GM08714 (cell line): Measurements from ENCODE around the gene TFF3.

Experiments used
- H3K4me3 ChIP-seq: fragments of 200-500 bp; sonication (Bioruptor generic); 2 replicates; pipeline ENCODE4 v1.5.1; 2014; ENCODE audit warnings: mild to moderate bottlenecking, low read length, inconsistent platforms
- ZNF274 ChIP-seq: IDR thresholded peaks from 2 replicates; pipeline ENCODE4 v1.6.1; 2012; ENCODE audit warnings: mild to moderate bottlenecking, low read depth, low read length

The TFF3 gene

DNA sequence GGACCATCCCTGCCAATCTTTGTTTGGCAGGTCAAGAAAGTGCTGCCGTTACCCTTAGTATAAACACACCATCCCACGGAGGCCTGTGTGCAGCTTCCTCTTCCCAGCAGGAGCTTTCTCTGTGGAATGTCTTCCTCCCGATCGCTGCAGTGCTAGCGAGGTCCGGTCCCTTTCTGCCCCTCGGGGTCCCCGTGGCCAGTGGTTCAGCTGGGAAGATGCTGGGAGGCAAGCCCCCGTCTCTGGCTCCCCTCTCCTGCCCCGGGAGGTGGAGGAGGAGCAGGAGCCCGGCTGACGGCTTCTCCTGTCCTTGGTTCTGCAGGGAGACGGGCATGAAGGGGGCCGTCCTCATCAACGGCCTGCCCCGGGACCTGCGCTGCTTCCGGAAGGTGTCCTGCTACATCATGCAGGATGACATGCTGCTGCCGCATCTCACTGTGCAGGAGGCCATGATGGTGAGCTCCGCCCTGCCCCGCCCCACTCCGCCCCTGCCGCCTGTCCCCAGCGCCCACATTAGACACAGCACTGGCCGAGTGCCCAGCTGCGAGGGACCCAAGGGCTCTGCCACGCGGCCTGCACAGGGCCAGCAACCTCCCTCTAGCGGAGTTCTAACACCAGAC, 42.1 kb downstream of the TFF3 start:
- no peak overlapping the region for H3K4me3 ChIP-seq
- no peak for TF ChIP-seq ZNF274

DNA sequence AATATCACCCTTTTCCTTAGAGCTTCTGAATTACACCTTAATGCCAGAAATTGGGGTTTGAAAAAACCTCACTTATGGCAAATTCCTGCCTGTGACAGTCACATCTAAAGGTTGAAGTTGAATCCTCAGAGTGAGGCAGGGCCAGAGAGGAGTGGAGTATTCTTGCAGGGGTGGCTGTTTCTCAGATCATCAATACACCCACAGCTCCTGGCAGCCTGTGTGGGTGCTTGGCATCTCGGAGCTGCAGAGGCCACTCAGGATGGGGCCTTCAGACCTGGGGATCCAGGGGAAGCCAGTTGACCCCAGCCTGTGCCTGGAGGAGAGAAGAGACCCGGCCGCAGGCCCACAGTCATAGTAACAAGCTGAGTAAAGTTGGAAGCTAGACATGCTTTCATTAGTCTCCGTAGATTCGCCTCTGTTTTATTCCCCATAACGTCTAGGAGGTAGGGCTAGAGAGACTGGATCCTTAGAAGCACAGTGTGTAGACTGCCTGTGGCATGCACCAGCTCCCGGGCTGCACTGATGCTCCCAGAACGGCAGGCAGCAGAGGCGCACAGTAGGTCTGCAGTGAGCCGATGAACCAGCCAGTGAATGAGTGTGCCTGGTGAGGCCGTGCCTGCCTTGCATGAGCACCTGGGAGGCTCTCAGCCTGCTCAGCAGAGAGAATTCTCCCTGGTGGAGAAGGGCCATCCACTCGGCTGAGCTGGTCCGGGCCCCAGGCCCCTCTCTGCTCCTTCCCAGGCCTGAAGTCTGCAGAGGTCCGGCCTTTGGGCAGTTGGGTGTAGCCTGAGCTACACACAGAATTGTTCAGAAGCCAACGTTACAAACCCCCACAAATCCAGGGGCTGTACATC, 42.9 kb downstream of the TFF3 start:
- H3K4me3 ChIP-seq: no peak overlapping the region
- TF ChIP-seq ZNF274: no peak

DNA sequence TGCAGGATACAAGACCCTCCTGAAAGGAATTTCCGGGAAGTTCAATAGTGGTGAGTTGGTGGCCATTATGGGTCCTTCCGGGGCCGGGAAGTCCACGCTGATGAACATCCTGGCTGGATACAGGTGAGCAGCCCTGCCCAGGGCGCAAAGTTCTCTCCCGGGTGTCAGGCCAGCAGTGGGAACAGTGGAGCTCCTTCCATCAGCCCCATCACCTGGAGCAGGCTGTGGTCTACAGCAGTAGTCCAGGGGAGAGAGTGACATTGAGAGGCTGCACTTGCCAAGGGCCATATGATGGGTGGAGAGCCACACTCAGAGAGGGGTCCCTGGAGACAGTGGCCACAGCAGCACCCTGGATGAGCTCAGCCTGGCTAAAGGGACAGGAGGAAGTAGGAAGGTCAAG, 44.1 kb downstream of the TFF3 start:
- no peak for TF ChIP-seq ZNF274

DNA sequence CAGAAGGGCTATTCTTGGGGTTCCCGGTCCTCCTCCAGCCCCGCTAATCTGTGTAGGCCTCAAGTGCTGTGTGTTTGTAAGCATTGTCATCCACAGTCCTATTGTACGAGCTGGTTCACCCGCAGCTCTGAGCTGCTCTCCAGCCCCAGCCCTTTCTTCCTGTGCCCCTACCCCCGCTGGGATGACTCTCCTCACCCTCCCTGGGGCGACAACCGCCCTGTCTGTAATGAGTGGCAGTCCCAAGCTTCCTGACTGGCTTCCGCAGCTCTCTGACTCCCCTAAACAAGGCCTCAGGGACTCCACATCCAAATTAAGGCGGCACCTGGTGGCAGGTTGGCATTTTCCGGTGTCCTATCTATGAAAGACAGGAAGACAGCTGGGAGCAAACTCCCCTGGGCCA, 45.8 kb downstream of the TFF3 start:
- no peak for TF ChIP-seq ZNF274
- H3K4me3 ChIP-seq: no peak overlapping the region

More for the DNA sequence above, 44.1 kb downstream of the TFF3 start:
- no peak overlapping the region for H3K4me3 ChIP-seq

DNA sequence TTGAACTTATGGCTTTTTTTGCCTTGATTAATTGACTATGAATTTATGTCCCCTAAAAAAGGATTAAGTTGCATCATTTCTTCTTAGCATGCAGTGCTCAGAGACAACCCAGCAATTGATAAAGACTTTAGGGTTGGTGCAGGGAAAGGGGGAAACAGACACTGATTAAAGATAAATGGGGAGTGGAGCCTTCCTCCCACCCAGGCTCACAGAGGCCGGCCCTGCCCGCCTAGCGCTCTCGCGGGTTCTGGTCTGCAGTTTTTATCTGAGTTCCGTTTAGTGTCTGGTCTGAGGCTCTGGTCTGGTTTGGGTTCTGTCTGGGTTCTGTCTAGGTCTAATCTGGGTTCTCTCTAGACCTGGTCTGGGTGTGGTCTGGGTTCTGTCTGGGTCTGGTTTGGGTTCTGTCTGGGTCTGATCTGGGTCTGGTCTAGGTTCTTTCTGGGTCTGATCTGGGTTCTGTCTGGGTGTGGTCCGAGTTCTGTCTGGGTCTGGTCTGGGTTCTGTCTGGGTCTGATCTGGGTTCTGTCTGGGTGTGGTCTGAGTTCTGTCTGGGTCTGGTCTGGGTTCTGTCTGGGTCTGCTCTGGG, 48.1 kb downstream of the TFF3 start:
- TF ChIP-seq ZNF274: no peak
- H3K4me3 ChIP-seq: no peak overlapping the region

- no peak overlapping the region for H3K4me3 ChIP-seq
- TF ChIP-seq ZNF274: no peak
Observed at GRCh38 chr21:42265231-42265812, 49.9 kb downstream of the TFF3 start.

- no peak for TF ChIP-seq ZNF274
- H3K4me3 ChIP-seq: no peak overlapping the region
Observed at GRCh38 chr21:42264245-42265195, 50.7 kb downstream of the TFF3 start.

DNA sequence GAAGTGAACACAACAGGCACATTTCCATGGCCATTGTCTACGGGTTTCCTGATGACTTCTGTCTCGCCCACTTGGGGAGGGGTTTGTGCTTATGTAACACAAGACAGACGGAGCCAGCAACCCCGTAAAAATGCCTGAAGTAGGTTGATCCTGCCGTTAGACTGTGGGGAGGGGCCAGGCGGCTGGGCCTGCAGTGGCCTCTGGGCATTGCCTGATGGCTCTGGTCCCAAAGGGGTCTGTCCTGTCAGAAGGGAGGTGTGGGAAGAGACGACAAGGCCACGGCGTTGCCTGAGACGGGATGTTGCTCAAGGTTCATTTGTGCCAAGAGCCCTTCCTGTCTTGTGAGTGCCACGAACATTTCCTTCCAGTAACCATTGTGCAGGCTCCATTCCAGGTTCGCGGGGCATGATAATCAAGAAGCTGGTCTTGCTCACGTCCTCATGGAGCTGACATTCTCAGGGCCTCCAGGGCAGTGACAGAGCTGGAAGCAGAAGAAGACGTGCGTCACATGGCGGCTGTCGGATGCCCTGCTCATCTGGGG, 51.5 kb downstream of the TFF3 start:
- TF ChIP-seq ZNF274: no peak
- no peak overlapping the region for H3K4me3 ChIP-seq

GRCh38 chr21:42262831-42263231, 52.4 kb downstream of the TFF3 start:
- no peak overlapping the region for H3K4me3 ChIP-seq
- no peak for TF ChIP-seq ZNF274

DNA sequence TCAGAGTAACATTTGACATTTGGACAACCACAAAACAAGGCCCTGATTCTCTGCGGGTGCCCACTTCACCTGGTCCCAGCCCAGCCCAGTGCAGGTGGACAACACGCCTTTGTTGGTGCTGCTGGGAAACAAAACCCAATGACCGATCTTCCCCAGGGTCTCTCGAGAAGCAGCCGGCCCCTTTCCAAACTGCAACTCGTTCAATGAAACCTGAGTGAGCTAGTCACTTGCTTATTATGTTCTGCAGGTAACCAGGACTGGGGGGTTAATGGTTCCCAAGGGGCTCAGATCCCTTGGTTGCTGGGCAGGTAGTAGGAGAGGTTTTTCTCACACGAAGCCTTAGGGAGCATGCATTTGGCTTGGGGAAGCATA, 53.4 kb downstream of the TFF3 start:
- TF ChIP-seq ZNF274: no peak
- H3K4me3 ChIP-seq: no peak overlapping the region
